ENCODE data around the gene FSHR. TPM values are rescaled to one million over a fixed set of nuclear protein-coding genes. Genes with fewer than 3 reads are reported as not detected.

Gene FSHR
- total RNA-seq, 3 donors from 2014 or later, result not detected

- Mint-ChIP-seq H3K4me1 (ENCODE audit: low read depth) (no peaks in the 10 kb centered on the region), H3K27me3 (ENCODE audit: low read depth) (no peaks in the 10 kb centered on the region), H3K36me3 (ENCODE audit: insufficient read depth) (no peaks in the 10 kb centered on the region), H3K4me3 (no peak overlapping the region), H3K9me3 (peaks cover 13% of the 10 kb centered on the region)
- ATAC-seq, result no peak
- no peak for DNase-seq
Observed at GRCh38 chr2:49070716-49071115, 83.6 kb downstream of the FSHR start.

- Mint-ChIP-seq H3K9me3 (peaks cover 11% of the 10 kb centered on the region), H3K4me3 (no peak overlapping the region), H3K4me1 (ENCODE audit: low read depth) (no peaks in the 10 kb centered on the region), H3K27me3 (ENCODE audit: low read depth) (no peaks in the 10 kb centered on the region), H3K36me3 (ENCODE audit: insufficient read depth) (no peaks in the 10 kb centered on the region)
- no peak for ATAC-seq
- no peak for DNase-seq
Observed at GRCh38 chr2:49069829-49070228, 84.5 kb downstream of the FSHR start.

- H3K27me3 Mint-ChIP-seq (ENCODE audit: low read depth), result no peaks in the 10 kb centered on the region
Observed at GRCh38 chr2:49068613-49069012, 85.7 kb downstream of the FSHR start.

GRCh38 chr2:49067971-49068370 lies 86.3 kb downstream of the FSHR start:
- H3K9me3 Mint-ChIP-seq, result peaks cover 9% of the 10 kb centered on the region
- H3K27me3 Mint-ChIP-seq (ENCODE audit: low read depth), result no peaks in the 10 kb centered on the region
- ATAC-seq, result no peak

More at GRCh38 chr2:49068613-49069012, 85.7 kb downstream of the FSHR start:
- Mint-ChIP-seq H3K36me3 (ENCODE audit: insufficient read depth) (no peaks in the 10 kb centered on the region), H3K4me3 (no peak overlapping the region), H3K9me3 (peaks cover 9% of the 10 kb centered on the region), H3K4me1 (ENCODE audit: low read depth) (no peaks in the 10 kb centered on the region)
- no peak for ATAC-seq
- no peak for DNase-seq

GRCh38 chr2:49053156-49053555 lies 101.2 kb downstream of the FSHR start:
- Mint-ChIP-seq H3K27me3 (ENCODE audit: low read depth) (no peaks in the 10 kb centered on the region), H3K36me3 (ENCODE audit: insufficient read depth) (no peaks in the 10 kb centered on the region), H3K4me3 (no peak overlapping the region), H3K4me1 (ENCODE audit: low read depth) (no peaks in the 10 kb centered on the region), H3K9me3 (peaks cover 24% of the 10 kb centered on the region)
- ATAC-seq (no peak), DNase-seq (no peak)

More at GRCh38 chr2:49067971-49068370, 86.3 kb downstream of the FSHR start:
- no peaks in the 10 kb centered on the region for H3K4me1 Mint-ChIP-seq (ENCODE audit: low read depth)
- no peak for DNase-seq
- H3K36me3 Mint-ChIP-seq (ENCODE audit: insufficient read depth), result no peaks in the 10 kb centered on the region
- H3K4me3 Mint-ChIP-seq, result no peak overlapping the region

- Mint-ChIP-seq H3K4me1 (ENCODE audit: low read depth) (no peaks in the 10 kb centered on the region), H3K36me3 (ENCODE audit: insufficient read depth) (no peaks in the 10 kb centered on the region), H3K4me3 (no peak overlapping the region), H3K27me3 (ENCODE audit: low read depth) (no peaks in the 10 kb centered on the region), H3K9me3 (peaks cover 7% of the 10 kb centered on the region)
- DNase-seq (no peak), ATAC-seq (no peak)
Observed at GRCh38 chr2:49050265-49050664, 104.0 kb downstream of the FSHR start.

GRCh38 chr2:49049161-49049560 lies 105.2 kb downstream of the FSHR start:
- Mint-ChIP-seq H3K4me1 (ENCODE audit: low read depth) (no peaks in the 10 kb centered on the region), H3K36me3 (ENCODE audit: insufficient read depth) (no peaks in the 10 kb centered on the region), H3K27me3 (ENCODE audit: low read depth) (no peaks in the 10 kb centered on the region), H3K9me3 (no peaks in the 10 kb centered on the region), H3K4me3 (no peak overlapping the region)
- DNase-seq (no peak), ATAC-seq (no peak)

GRCh38 chr2:49045083-49045482 lies 109.2 kb downstream of the FSHR start:
- H3K9me3 Mint-ChIP-seq, result no peaks in the 10 kb centered on the region
- DNase-seq, result no peak
- H3K36me3 Mint-ChIP-seq (ENCODE audit: insufficient read depth), result no peaks in the 10 kb centered on the region
- H3K4me3 Mint-ChIP-seq, result no peak overlapping the region
- no peaks in the 10 kb centered on the region for H3K4me1 Mint-ChIP-seq (ENCODE audit: low read depth)
- no peak for ATAC-seq
- no peaks in the 10 kb centered on the region for H3K27me3 Mint-ChIP-seq (ENCODE audit: low read depth)

- H3K9me3 Mint-ChIP-seq, result no peaks in the 10 kb centered on the region
- no peak overlapping the region for H3K4me3 Mint-ChIP-seq
- H3K36me3 Mint-ChIP-seq (ENCODE audit: insufficient read depth), result no peaks in the 10 kb centered on the region
- H3K27me3 Mint-ChIP-seq (ENCODE audit: low read depth), result no peaks in the 10 kb centered on the region
- ATAC-seq, result no peak
- H3K4me1 Mint-ChIP-seq (ENCODE audit: low read depth), result no peaks in the 10 kb centered on the region
- DNase-seq, result no peak
Observed at GRCh38 chr2:49044350-49045079, 109.8 kb downstream of the FSHR start.

GRCh38 chr2:49043405-49043982 lies 110.8 kb downstream of the FSHR start:
- no peak for ATAC-seq
- no peak for DNase-seq
- no peaks in the 10 kb centered on the region for H3K27me3 Mint-ChIP-seq (ENCODE audit: low read depth)
- no peaks in the 10 kb centered on the region for H3K4me1 Mint-ChIP-seq (ENCODE audit: low read depth)
- no peaks in the 10 kb centered on the region for H3K9me3 Mint-ChIP-seq
- H3K36me3 Mint-ChIP-seq (ENCODE audit: insufficient read depth), result no peaks in the 10 kb centered on the region
- no peak overlapping the region for H3K4me3 Mint-ChIP-seq

GRCh38 chr2:49042488-49042887 lies 111.8 kb downstream of the FSHR start:
- Mint-ChIP-seq H3K4me3 (no peak overlapping the region), H3K9me3 (no peaks in the 10 kb centered on the region), H3K27me3 (ENCODE audit: low read depth) (no peaks in the 10 kb centered on the region), H3K4me1 (ENCODE audit: low read depth) (no peaks in the 10 kb centered on the region), H3K36me3 (ENCODE audit: insufficient read depth) (no peaks in the 10 kb centered on the region)
- ATAC-seq (no peak), DNase-seq (no peak)

GRCh38 chr2:49041061-49041460 lies 113.3 kb downstream of the FSHR start:
- no peaks in the 10 kb centered on the region for H3K36me3 Mint-ChIP-seq (ENCODE audit: insufficient read depth)
- no peaks in the 10 kb centered on the region for H3K27me3 Mint-ChIP-seq (ENCODE audit: low read depth)
- no peaks in the 10 kb centered on the region for H3K9me3 Mint-ChIP-seq
- no peak for ATAC-seq
- DNase-seq, result no peak
- H3K4me1 Mint-ChIP-seq (ENCODE audit: low read depth), result no peaks in the 10 kb centered on the region
- H3K4me3 Mint-ChIP-seq, result no peak overlapping the region

GRCh38 chr2:49037197-49037596 lies 117.1 kb downstream of the FSHR start:
- no peak for ATAC-seq
- no peaks in the 10 kb centered on the region for H3K9me3 Mint-ChIP-seq
- H3K4me3 Mint-ChIP-seq, result no peak overlapping the region

GRCh38 chr2:49035481-49035880 lies 118.8 kb downstream of the FSHR start:
- Mint-ChIP-seq H3K36me3 (ENCODE audit: insufficient read depth) (no peaks in the 10 kb centered on the region), H3K4me1 (ENCODE audit: low read depth) (no peaks in the 10 kb centered on the region), H3K4me3 (no peak overlapping the region), H3K27me3 (ENCODE audit: low read depth) (no peaks in the 10 kb centered on the region), H3K9me3 (no peaks in the 10 kb centered on the region)
- ATAC-seq (no peak), DNase-seq (no peak)

More at GRCh38 chr2:49037197-49037596, 117.1 kb downstream of the FSHR start:
- no peaks in the 10 kb centered on the region for H3K27me3 Mint-ChIP-seq (ENCODE audit: low read depth)
- no peaks in the 10 kb centered on the region for H3K36me3 Mint-ChIP-seq (ENCODE audit: insufficient read depth)
- no peaks in the 10 kb centered on the region for H3K4me1 Mint-ChIP-seq (ENCODE audit: low read depth)
- no peak for DNase-seq

Measured in activated T-cell treated with anti-CD3 and anti-CD28 coated beads, Interleukin-2, amount 50 U/mL, for 4 hours (primary cell).